ENCODE data around the gene ENC1.

Gene ENC1

DNA sequence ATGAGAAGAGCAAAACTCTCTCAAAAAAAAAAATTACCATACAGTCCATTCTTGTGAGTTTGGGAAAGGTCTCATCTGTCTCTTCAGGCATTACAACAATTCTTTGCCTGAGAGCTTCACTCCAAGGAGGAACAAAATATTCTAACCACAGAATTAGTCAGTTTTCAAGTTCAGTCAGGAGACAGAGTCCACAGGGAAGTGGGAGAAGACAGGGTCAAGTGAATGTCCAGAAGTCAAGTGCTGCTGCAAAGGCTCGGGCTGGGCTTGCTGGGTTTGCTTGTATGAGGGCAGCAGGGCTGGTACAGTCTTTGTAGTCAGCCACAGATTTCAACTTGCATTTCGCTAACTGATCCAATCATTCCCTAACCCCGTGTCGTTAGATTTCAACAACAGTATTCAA lies 26.9 kb upstream of the ENC1 start:
- Histone ChIP-seq H3K9me3 (ENCODE audit: control extremely low read depth in 1 of 5, control insufficient read depth in 4 of 5, insufficient read depth in 2 of 5, low read depth in 1 of 5, low read length in 4 of 5) (peaks cover 0 to 7% (median 0%) of the 10 kb centered on the region in 5 experiments), H3K4me1 (ENCODE audit: control extremely low read depth in 1 of 4, control insufficient read depth in 4 of 4, insufficient read depth in 4 of 4, low read length in 3 of 4) (no peaks in the 10 kb centered on the region), H3K36me3 (ENCODE audit: control insufficient read depth in 4 of 4, insufficient read depth in 4 of 4, low read length in 3 of 4) (no peaks in the 10 kb centered on the region), H3K4me3 (ENCODE audit: control insufficient read depth in 1 of 7, extremely low read depth in 1 of 7, insufficient read depth in 4 of 7, low read depth in 2 of 7, low read length in 6 of 7) (no peak overlapping the region), H3K27me3 (replicated peaks in 2 of 5; ENCODE audit: control insufficient read depth in 4 of 5, insufficient read depth in 5 of 5, low read length in 4 of 5) (no peaks in the 10 kb centered on the region), H3K27ac (ENCODE audit: insufficient read depth in 1 of 2, low read depth in 1 of 2, low read length in 2 of 2, poor library complexity in 1 of 2, severe bottlenecking in 2 of 2) (no peak overlapping the region)
- ChIA-PET CTCF (interaction anchor here (0.6 to 0.7 kb wide), 2 partner anchors 8 to 574 kb away, joined by 3 to 4 read pairs; no protein-coding TSS in a partner anchor), POLR2A (interaction anchor here (0.6 to 0.7 kb wide), 2 partner anchors 316 to 1251 kb away, joined by 3 to 4 read pairs; no protein-coding TSS in a partner anchor)
- DNase-seq: no peak
- 95% methylated on average over 4 of the region's 4 CpGs for WGBS (ENCODE audit: insufficient coverage)

- no peak for DNase-seq
- CTCF ChIA-PET: no interaction called here
- no CpG with 5 or more reads among the region's 1 CpG for WGBS (ENCODE audit: insufficient coverage)
- Histone ChIP-seq H3K27ac (ENCODE audit: insufficient read depth in 1 of 2, low read depth in 1 of 2, low read length in 2 of 2, poor library complexity in 1 of 2, severe bottlenecking in 2 of 2) (no peak overlapping the region), H3K4me1 (ENCODE audit: control extremely low read depth in 1 of 4, control insufficient read depth in 4 of 4, insufficient read depth in 4 of 4, low read length in 3 of 4) (no peaks in the 10 kb centered on the region), H3K36me3 (ENCODE audit: control insufficient read depth in 4 of 4, insufficient read depth in 4 of 4, low read length in 3 of 4) (no peaks in the 10 kb centered on the region), H3K4me3 (ENCODE audit: control insufficient read depth in 1 of 7, extremely low read depth in 1 of 7, insufficient read depth in 4 of 7, low read depth in 2 of 7, low read length in 6 of 7) (no peak overlapping the region), H3K9me3 (ENCODE audit: control extremely low read depth in 1 of 5, control insufficient read depth in 4 of 5, insufficient read depth in 2 of 5, low read depth in 1 of 5, low read length in 4 of 5) (peaks cover 0 to 7% (median 0%) of the 10 kb centered on the region in 5 experiments), H3K27me3 (replicated peaks in 2 of 5; ENCODE audit: control insufficient read depth in 4 of 5, insufficient read depth in 5 of 5, low read length in 4 of 5) (no peaks in the 10 kb centered on the region)
- POLR2A ChIA-PET: no interaction called here
These were observed 25.3 kb upstream of the ENC1 start for GRCh38 chr5:74665816-74666215.

- Histone ChIP-seq H3K4me3 (ENCODE audit: control insufficient read depth in 1 of 7, extremely low read depth in 1 of 7, insufficient read depth in 4 of 7, low read depth in 2 of 7, low read length in 6 of 7) (no peak overlapping the region), H3K9me3 (ENCODE audit: control extremely low read depth in 1 of 5, control insufficient read depth in 4 of 5, insufficient read depth in 2 of 5, low read depth in 1 of 5, low read length in 4 of 5) (peaks cover 0 to 2% (median 0%) of the 10 kb centered on the region in 5 experiments), H3K27me3 (replicated peaks in 2 of 5; ENCODE audit: control insufficient read depth in 4 of 5, insufficient read depth in 5 of 5, low read length in 4 of 5) (no peaks in the 10 kb centered on the region), H3K27ac (ENCODE audit: insufficient read depth in 1 of 2, low read depth in 1 of 2, low read length in 2 of 2, poor library complexity in 1 of 2, severe bottlenecking in 2 of 2) (no peak overlapping the region), H3K36me3 (ENCODE audit: control insufficient read depth in 4 of 4, insufficient read depth in 4 of 4, low read length in 3 of 4) (no peaks in the 10 kb centered on the region), H3K4me1 (ENCODE audit: control extremely low read depth in 1 of 4, control insufficient read depth in 4 of 4, insufficient read depth in 4 of 4, low read length in 3 of 4) (no peaks in the 10 kb centered on the region)
- CTCF ChIA-PET: no interaction called here
- POLR2A ChIA-PET: no interaction called here
- no CpG with 5 or more reads among the region's 2 CpGs for WGBS (ENCODE audit: insufficient coverage)
- DNase-seq: no peak
These were observed 24.7 kb upstream of the ENC1 start for GRCh38 chr5:74665273-74665672.

GRCh38 chr5:74664551-74664950 lies 24.0 kb upstream of the ENC1 start:
- CTCF ChIA-PET: no interaction called here
- Histone ChIP-seq H3K4me3 (ENCODE audit: control insufficient read depth in 1 of 7, extremely low read depth in 1 of 7, insufficient read depth in 4 of 7, low read depth in 2 of 7, low read length in 6 of 7) (no peak overlapping the region), H3K27ac (ENCODE audit: insufficient read depth in 1 of 2, low read depth in 1 of 2, low read length in 2 of 2, poor library complexity in 1 of 2, severe bottlenecking in 2 of 2) (no peak overlapping the region), H3K9me3 (ENCODE audit: control extremely low read depth in 1 of 5, control insufficient read depth in 4 of 5, insufficient read depth in 2 of 5, low read depth in 1 of 5, low read length in 4 of 5) (no peaks in the 10 kb centered on the region), H3K27me3 (replicated peaks in 2 of 5; ENCODE audit: control insufficient read depth in 4 of 5, insufficient read depth in 5 of 5, low read length in 4 of 5) (no peaks in the 10 kb centered on the region), H3K4me1 (ENCODE audit: control extremely low read depth in 1 of 4, control insufficient read depth in 4 of 4, insufficient read depth in 4 of 4, low read length in 3 of 4) (no peaks in the 10 kb centered on the region), H3K36me3 (ENCODE audit: control insufficient read depth in 4 of 4, insufficient read depth in 4 of 4, low read length in 3 of 4) (no peaks in the 10 kb centered on the region)
- DNase-seq: no peak
- POLR2A ChIA-PET: no interaction called here
- WGBS (ENCODE audit: insufficient coverage): 94% methylated on average over 5 of the region's 5 CpGs

DNA sequence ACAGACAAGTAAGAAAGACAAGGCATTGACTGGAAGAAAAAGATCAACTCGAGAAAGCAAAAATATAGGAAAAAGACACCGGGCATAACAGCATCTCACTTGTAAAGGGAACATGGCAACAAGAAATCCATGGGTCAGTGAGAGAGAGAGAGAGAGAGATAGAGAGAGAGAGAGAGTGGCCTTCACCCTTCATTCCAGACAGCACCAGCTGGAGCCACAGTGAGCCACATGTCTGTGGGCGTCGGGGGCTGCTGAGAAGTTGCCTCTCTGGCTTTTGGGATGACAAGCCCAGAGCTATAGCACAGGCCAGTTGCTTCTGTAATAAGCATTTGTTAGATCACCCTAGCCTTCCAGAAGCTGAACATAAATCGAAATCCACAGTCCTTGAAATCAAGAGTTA lies 20.3 kb upstream of the ENC1 start:
- ChIA-PET CTCF (interaction anchor here (0.5 to 1.2 kb wide), 2 partner anchors 63 to 759 kb away, joined by 3 to 5 read pairs; no protein-coding TSS in a partner anchor), POLR2A (no interaction called here)
- 100% methylated on average over 1 of the region's 5 CpGs for WGBS (ENCODE audit: insufficient coverage)
- no peak for DNase-seq
- no peak overlapping the region for H3K27ac ChIP-seq (ENCODE audit: insufficient read depth in 1 of 2, low read depth in 1 of 2, low read length in 2 of 2, poor library complexity in 1 of 2, severe bottlenecking in 2 of 2)
- H3K9me3 ChIP-seq (ENCODE audit: control extremely low read depth in 1 of 5, control insufficient read depth in 4 of 5, insufficient read depth in 2 of 5, low read depth in 1 of 5, low read length in 4 of 5): peaks cover 0 to 5% (median 3%) of the 10 kb centered on the region in 5 experiments
- H3K4me3 ChIP-seq (ENCODE audit: control insufficient read depth in 1 of 7, extremely low read depth in 1 of 7, insufficient read depth in 4 of 7, low read depth in 2 of 7, low read length in 6 of 7): no peak overlapping the region
- H3K27me3 ChIP-seq (replicated peaks in 2 of 5; ENCODE audit: control insufficient read depth in 4 of 5, insufficient read depth in 5 of 5, low read length in 4 of 5): peaks cover 0 to 3% (median 0%) of the 10 kb centered on the region in 5 experiments
- H3K4me1 ChIP-seq (ENCODE audit: control extremely low read depth in 1 of 4, control insufficient read depth in 4 of 4, insufficient read depth in 4 of 4, low read length in 3 of 4): no peaks in the 10 kb centered on the region
- no peaks in the 10 kb centered on the region for H3K36me3 ChIP-seq (ENCODE audit: control insufficient read depth in 4 of 4, insufficient read depth in 4 of 4, low read length in 3 of 4)

GRCh38 chr5:74660140-74660539 lies 19.6 kb upstream of the ENC1 start:
- DNase-seq: no peak
- H3K4me1 ChIP-seq (ENCODE audit: control extremely low read depth in 1 of 4, control insufficient read depth in 4 of 4, insufficient read depth in 4 of 4, low read length in 3 of 4): no peaks in the 10 kb centered on the region
- H3K27ac ChIP-seq (ENCODE audit: insufficient read depth in 1 of 2, low read depth in 1 of 2, low read length in 2 of 2, poor library complexity in 1 of 2, severe bottlenecking in 2 of 2): no peak overlapping the region
- peaks cover 0 to 3% (median 0%) of the 10 kb centered on the region in 5 experiments for H3K27me3 ChIP-seq (replicated peaks in 2 of 5; ENCODE audit: control insufficient read depth in 4 of 5, insufficient read depth in 5 of 5, low read length in 4 of 5)
- POLR2A ChIA-PET: no interaction called here
- peaks cover 0 to 5% (median 3%) of the 10 kb centered on the region in 5 experiments for H3K9me3 ChIP-seq (ENCODE audit: control extremely low read depth in 1 of 5, control insufficient read depth in 4 of 5, insufficient read depth in 2 of 5, low read depth in 1 of 5, low read length in 4 of 5)
- H3K36me3 ChIP-seq (ENCODE audit: control insufficient read depth in 4 of 4, insufficient read depth in 4 of 4, low read length in 3 of 4): no peaks in the 10 kb centered on the region
- WGBS (ENCODE audit: insufficient coverage): no CpG with 5 or more reads among the region's 1 CpG
- CTCF ChIA-PET: interaction anchor here (1.2 to 2.2 kb wide), 3 partner anchors 10 to 758 kb away, joined by 3 to 7 read pairs (median 5); no protein-coding TSS in a partner anchor
- H3K4me3 ChIP-seq (ENCODE audit: control insufficient read depth in 1 of 7, extremely low read depth in 1 of 7, insufficient read depth in 4 of 7, low read depth in 2 of 7, low read length in 6 of 7): no peak overlapping the region

GRCh38 chr5:74659172-74659571 lies 18.6 kb upstream of the ENC1 start:
- H3K27me3 ChIP-seq (replicated peaks in 2 of 5; ENCODE audit: control insufficient read depth in 4 of 5, insufficient read depth in 5 of 5, low read length in 4 of 5): peaks cover 0 to 3% (median 0%) of the 10 kb centered on the region in 5 experiments
- no peak for DNase-seq
- WGBS (ENCODE audit: insufficient coverage): 80% methylated on average over 3 of the region's 3 CpGs
- no peak overlapping the region for H3K27ac ChIP-seq (ENCODE audit: insufficient read depth in 1 of 2, low read depth in 1 of 2, low read length in 2 of 2, poor library complexity in 1 of 2, severe bottlenecking in 2 of 2)
- no peak overlapping the region for H3K4me3 ChIP-seq (ENCODE audit: control insufficient read depth in 1 of 7, extremely low read depth in 1 of 7, insufficient read depth in 4 of 7, low read depth in 2 of 7, low read length in 6 of 7)
- H3K36me3 ChIP-seq (ENCODE audit: control insufficient read depth in 4 of 4, insufficient read depth in 4 of 4, low read length in 3 of 4): no peaks in the 10 kb centered on the region
- no peaks in the 10 kb centered on the region for H3K4me1 ChIP-seq (ENCODE audit: control extremely low read depth in 1 of 4, control insufficient read depth in 4 of 4, insufficient read depth in 4 of 4, low read length in 3 of 4)
- ChIA-PET POLR2A (no interaction called here), CTCF (interaction anchor here (0.6 to 2.2 kb wide), 3 partner anchors 8 to 16 kb away, joined by 3 to 7 read pairs (median 3); no protein-coding TSS in a partner anchor)
- H3K9me3 ChIP-seq (ENCODE audit: control extremely low read depth in 1 of 5, control insufficient read depth in 4 of 5, insufficient read depth in 2 of 5, low read depth in 1 of 5, low read length in 4 of 5): peaks cover 0 to 5% (median 3%) of the 10 kb centered on the region in 5 experiments
